PC-3 (cell line): Measurements from ENCODE around the gene PIK3C3. TPM values are rescaled to one million over a fixed set of nuclear protein-coding genes. Genes with fewer than 3 reads are reported as not detected.

Source experiments
- ATAC-seq: fragments of 200-7000 bp; cut with Tn5 transposase; 2 replicates; pipeline ENCODE4 v1.9.1; 2020; ENCODE audit warnings: mild to moderate bottlenecking, moderate library complexity
- BruUV-seq: library from RNA; stranded (reverse); fragments of 400-500 nt; replicated peaks from 2 replicates; lab custom pipeline; 2021; lab: Mats Ljungman, UMichigan
- CTCF ChIA-PET: fragments of 300-600 bp; sonication (Branson Sonifier 250); formaldehyde crosslinking; loops from one replicate; lab custom pipeline; 2022; ENCODE audit warnings: antibody characterized with exemption; lab: Charles Lee
- POLR2A ChIA-PET: fragments of 300-600 bp; sonication (Branson Sonifier 250); formaldehyde crosslinking; loops from one replicate; lab custom pipeline; 2022; ENCODE audit warnings: antibody characterized with exemption; ENCODE audit not compliant: unreplicated experiment; lab: Charles Lee
- DNase-seq: peaks from one replicate; pipeline ENCODE4 v3.0.0-alpha.2; 2015
- H2AFZ ChIP-seq: fragments of 300-600 bp; sonication (generic); 2 replicates; pipeline ENCODE4 v1.6.0; 2016; ENCODE audit warnings: antibody characterized with exemption, low read length
- H3F3A ChIP-seq: fragments of 300-600 bp; sonication (generic); one replicate; pipeline ENCODE4 v1.6.0; 2017; ENCODE audit warnings: antibody characterized with exemption, low read length, control low read depth, mild to moderate bottlenecking; ENCODE audit not compliant: unreplicated experiment
- H3K27ac ChIP-seq: fragments of 300-600 bp; sonication (generic); 2 replicates; pipeline ENCODE4 v1.5.1; 2016; ENCODE audit warnings: mild to moderate bottlenecking, low read length
- H3K27me3 ChIP-seq: fragments of 300-600 bp; sonication (generic); 2 replicates; pipeline ENCODE4 v1.6.1; 2016; ENCODE audit warnings: low read length, mixed read lengths
- H3K36me3 ChIP-seq: fragments of 300-600 bp; sonication (generic); 2 replicates; pipeline ENCODE4 v1.6.1; 2016; ENCODE audit warnings: low read depth, mixed run types, low read length, mixed read lengths
- H3K4me1 ChIP-seq: fragments of 300-600 bp; sonication (generic); 2 replicates; pipeline ENCODE4 v1.5.1; 2016; ENCODE audit warnings: low read length; ENCODE audit not compliant: insufficient read depth
- H3K4me2 ChIP-seq: fragments of 300-600 bp; sonication (generic); 2 replicates; pipeline ENCODE4 v1.6.0; 2016; ENCODE audit warnings: low read length
- H3K4me3 ChIP-seq: fragments of 300-600 bp; sonication (generic); 2 replicates; pipeline ENCODE4 v1.5.1; 2016; ENCODE audit warnings: mild to moderate bottlenecking, low read length, mixed read lengths
- H3K79me2 ChIP-seq: fragments of 300-600 bp; sonication (generic); 2 replicates; pipeline ENCODE4 v1.6.1; 2017; ENCODE audit warnings: low read length, mixed read lengths
- H3K9ac ChIP-seq: fragments of 300-600 bp; sonication (generic); 2 replicates; pipeline ENCODE4 v1.6.0; 2016; ENCODE audit warnings: mild to moderate bottlenecking, low read length
- H3K9me2 ChIP-seq: fragments of 300-600 bp; sonication (generic); replicated peaks from 2 replicates; pipeline ENCODE4 v1.6.1; 2016; ENCODE audit warnings: mixed run types, low read length, mixed read lengths
- H3K9me3 ChIP-seq: fragments of 300-600 bp; sonication (generic); 2 replicates; pipeline ENCODE4 v1.6.1; 2016; ENCODE audit warnings: low read length, mixed read lengths
- H4K20me1 ChIP-seq: fragments of 300-600 bp; sonication (generic); 2 replicates; pipeline ENCODE4 v1.6.1; 2016; ENCODE audit warnings: low read length, mixed read lengths
- CTCF ChIP-seq: fragments of 300-600 bp; sonication (generic); conservative IDR thresholded peaks from 2 replicates; pipeline ENCODE4 v1.5.1; 2017; ENCODE audit warnings: antibody characterized with exemption, low read depth, mild to moderate bottlenecking, low read length
- EZH2 ChIP-seq: fragments of 300-600 bp; sonication (generic); IDR thresholded peaks from one replicate; pipeline ENCODE4 v1.6.1; 2017; ENCODE audit warnings: antibody characterized with exemption, mild to moderate bottlenecking, low read length; ENCODE audit not compliant: unreplicated experiment
- EZH2phosphoT487 ChIP-seq: fragments of 300-600 bp; sonication (generic); IDR thresholded peaks from 2 replicates; pipeline ENCODE4 v1.6.1; 2018; ENCODE audit warnings: mild to moderate bottlenecking, antibody characterized with exemption, low read length, borderline replicate concordance
- intact Hi-C: fragments of 100-400 bp; cut with micrococcal nuclease; formaldehyde crosslinking; loops from 2 replicates; pipeline ENCODE4 v1.9.0; 2023
- total RNA-seq: library from RNA; depleted of rRNA; stranded (reverse); fragments of >200 nt; gene quantifications from 2 replicates; pipeline ENCODE4 v1.2.3, GENCODE V29; 2014

The PIK3C3 gene
- total RNA-seq, 1 experiment from 2014 or later: 25.9 TPM

GRCh38 chr18:42105394-42105793 lies 150.4 kb downstream of the PIK3C3 start:
- Histone ChIP-seq H3K9ac (no peak overlapping the region), H2AFZ (no peak overlapping the region), H3F3A (no peaks in the 10 kb centered on the region), H3K79me2 (no peaks in the 10 kb centered on the region), H3K4me3 (no peak overlapping the region), H3K9me2 (no peaks in the 10 kb centered on the region), H3K27me3 (no peaks in the 10 kb centered on the region), H3K27ac (no peak overlapping the region), H3K9me3 (no peaks in the 10 kb centered on the region), H3K36me3 (no peaks in the 10 kb centered on the region), H3K4me2 (no peak overlapping the region), H4K20me1 (no peaks in the 10 kb centered on the region), H3K4me1 (no peaks in the 10 kb centered on the region)
- no TSS peak for BruUV-seq
- DNase-seq: no peak
- no peak for ATAC-seq
- TF ChIP-seq EZH2: no peak
- TF ChIP-seq EZH2phosphoT487: no peak
- no peak for TF ChIP-seq CTCF
- intact Hi-C loops: no loop called here
- POLR2A ChIA-PET: no interaction called here
- CTCF ChIA-PET: no interaction called here

DNA sequence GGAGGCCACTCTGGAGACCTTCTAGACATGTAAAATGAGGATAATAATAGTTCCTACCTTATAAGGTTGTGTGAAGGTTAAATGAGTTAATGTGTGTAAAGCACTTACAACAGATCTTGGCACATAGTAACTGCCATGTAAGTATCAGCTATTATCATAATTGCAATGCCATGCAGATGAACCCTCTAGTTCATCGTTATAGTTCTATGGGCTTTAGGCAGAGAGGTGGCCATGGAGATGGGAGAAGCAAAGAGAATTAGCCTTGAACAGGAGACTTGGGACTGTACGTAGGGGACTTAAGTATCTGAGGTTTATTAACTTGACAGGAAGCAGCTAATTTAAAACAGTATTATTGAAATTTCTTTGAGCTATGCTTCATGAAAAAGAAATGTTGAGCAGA lies 151.8 kb downstream of the PIK3C3 start:
- TF ChIP-seq EZH2phosphoT487 (no peak), CTCF (no peak), EZH2 (no peak)
- H3K9ac ChIP-seq: no peak overlapping the region

DNA sequence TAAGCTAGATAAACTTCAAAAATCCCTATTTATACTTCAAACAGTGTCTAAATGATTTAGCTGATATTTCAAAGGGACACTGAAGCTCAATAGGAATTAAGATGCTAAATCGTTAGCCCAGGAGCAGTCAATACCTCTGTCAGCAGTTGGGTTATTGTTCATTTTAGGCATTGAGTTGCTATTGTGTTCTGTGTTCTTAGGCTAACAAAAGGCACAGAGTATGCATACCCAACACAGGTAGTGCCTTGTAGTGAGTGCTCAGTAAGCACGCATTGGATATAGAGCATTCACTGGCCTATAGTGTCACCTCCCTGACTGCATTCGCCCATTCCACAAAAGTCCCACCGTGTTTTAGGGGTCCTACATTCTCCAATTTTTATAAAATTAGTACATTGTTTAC lies 152.3 kb downstream of the PIK3C3 start:
- Histone ChIP-seq H3K27me3 (no peaks in the 10 kb centered on the region), H3K4me3 (no peak overlapping the region), H3K4me2 (no peak overlapping the region), H3K9me2 (no peaks in the 10 kb centered on the region), H3K9ac (no peak overlapping the region), H3K27ac (no peak overlapping the region), H4K20me1 (no peaks in the 10 kb centered on the region), H3K36me3 (no peaks in the 10 kb centered on the region), H3K9me3 (no peaks in the 10 kb centered on the region), H2AFZ (no peak overlapping the region), H3K79me2 (no peaks in the 10 kb centered on the region), H3K4me1 (no peaks in the 10 kb centered on the region), H3F3A (no peaks in the 10 kb centered on the region)
- intact Hi-C loops: no loop called here
- no peak for TF ChIP-seq EZH2phosphoT487
- TF ChIP-seq EZH2: no peak
- no peak for TF ChIP-seq CTCF
- ChIA-PET CTCF (interaction anchor here (0.7 kb wide), 1 partner anchor 489 kb away, joined by 3 read pairs; no protein-coding TSS in a partner anchor), POLR2A (interaction anchor here (0.5 kb wide), 1 partner anchor 67 kb away, joined by 4 read pairs; no protein-coding TSS in a partner anchor)
- DNase-seq (no peak), ATAC-seq (no peak)
- no TSS peak for BruUV-seq

More for the DNA sequence above, 151.8 kb downstream of the PIK3C3 start:
- no peaks in the 10 kb centered on the region for H3F3A ChIP-seq
- no peak overlapping the region for H3K4me3 ChIP-seq
- H3K4me1 ChIP-seq: no peaks in the 10 kb centered on the region
- no peaks in the 10 kb centered on the region for H3K9me3 ChIP-seq
- no peaks in the 10 kb centered on the region for H3K79me2 ChIP-seq
- H3K9me2 ChIP-seq: no peaks in the 10 kb centered on the region
- BruUV-seq: no TSS peak
- POLR2A ChIA-PET: interaction anchor here (0.5 kb wide), 1 partner anchor 67 kb away, joined by 4 read pairs; no protein-coding TSS in a partner anchor
- ATAC-seq: no peak
- no peak overlapping the region for H2AFZ ChIP-seq
- H3K36me3 ChIP-seq: no peaks in the 10 kb centered on the region
- no peak for DNase-seq
- intact Hi-C loops: no loop called here
- H3K27ac ChIP-seq: no peak overlapping the region
- no peaks in the 10 kb centered on the region for H3K27me3 ChIP-seq
- CTCF ChIA-PET: interaction anchor here (0.7 kb wide), 1 partner anchor 490 kb away, joined by 3 read pairs; no protein-coding TSS in a partner anchor
- H4K20me1 ChIP-seq: no peaks in the 10 kb centered on the region
- no peak overlapping the region for H3K4me2 ChIP-seq
